CD4-positive, alpha-beta T cell treated with Interleukin-6 for 4 hours (primary cell): ENCODE results near the gene FPGS.
"Not testable (repeated sequence)": the region's sequence is repeated elsewhere in the genome, so short reads cannot be mapped to it uniquely, and the experiment has no call there.

Experiments
- DNase-seq: peaks from one replicate; pipeline ENCODE4 v3.0.0-alpha.2; 2020; ENCODE audit warnings: mixed read lengths

FPGS gene, protein sequence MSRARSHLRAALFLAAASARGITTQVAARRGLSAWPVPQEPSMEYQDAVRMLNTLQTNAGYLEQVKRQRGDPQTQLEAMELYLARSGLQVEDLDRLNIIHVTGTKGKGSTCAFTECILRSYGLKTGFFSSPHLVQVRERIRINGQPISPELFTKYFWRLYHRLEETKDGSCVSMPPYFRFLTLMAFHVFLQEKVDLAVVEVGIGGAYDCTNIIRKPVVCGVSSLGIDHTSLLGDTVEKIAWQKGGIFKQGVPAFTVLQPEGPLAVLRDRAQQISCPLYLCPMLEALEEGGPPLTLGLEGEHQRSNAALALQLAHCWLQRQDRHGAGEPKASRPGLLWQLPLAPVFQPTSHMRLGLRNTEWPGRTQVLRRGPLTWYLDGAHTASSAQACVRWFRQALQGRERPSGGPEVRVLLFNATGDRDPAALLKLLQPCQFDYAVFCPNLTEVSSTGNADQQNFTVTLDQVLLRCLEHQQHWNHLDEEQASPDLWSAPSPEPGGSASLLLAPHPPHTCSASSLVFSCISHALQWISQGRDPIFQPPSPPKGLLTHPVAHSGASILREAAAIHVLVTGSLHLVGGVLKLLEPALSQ

DNA sequence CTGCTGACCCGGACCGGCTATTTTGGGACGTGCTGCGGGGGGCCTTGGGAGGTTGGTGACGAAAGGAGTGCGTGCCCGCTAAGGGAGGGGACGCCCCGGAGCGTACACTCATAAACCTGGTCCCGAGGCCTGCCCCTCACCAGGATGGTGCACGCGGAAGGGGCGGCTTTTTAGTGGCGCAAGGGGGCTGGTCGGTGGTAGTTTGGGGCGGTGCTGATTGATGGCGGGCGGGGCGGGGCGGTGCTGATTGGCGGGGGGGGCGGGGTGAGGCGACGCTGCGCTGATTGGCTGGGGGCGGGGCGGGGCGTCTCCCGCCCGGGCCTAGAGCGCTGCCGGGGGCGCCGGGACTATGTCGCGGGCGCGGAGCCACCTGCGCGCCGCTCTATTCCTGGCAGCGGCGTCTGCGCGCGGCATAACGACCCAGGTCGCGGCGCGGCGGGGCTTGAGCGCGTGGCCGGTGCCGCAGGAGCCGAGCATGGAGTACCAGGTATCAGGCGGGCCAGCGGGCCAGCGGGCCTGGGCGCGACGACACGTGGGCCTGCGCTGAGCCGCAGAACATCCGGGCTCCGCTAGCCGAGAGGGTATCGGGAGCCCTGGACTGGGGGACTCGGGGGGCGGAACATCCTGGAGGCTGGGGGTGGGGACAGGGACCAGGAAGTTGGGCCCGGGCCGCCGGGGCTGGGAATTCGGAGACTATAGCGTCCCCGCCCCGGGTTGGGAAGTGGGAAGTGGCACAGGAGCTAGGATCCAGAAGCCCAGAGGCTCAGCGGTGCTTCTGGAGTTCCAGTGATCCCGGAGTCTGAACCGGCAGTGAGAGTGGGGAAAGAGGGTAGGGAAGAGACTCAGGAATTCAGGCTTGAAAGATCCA, at the start of gene FPGS:
Gene FPGS, plus strand, starts transcription at position 307 of the 868 bp plus-strand sequence. Its CDS starts 43 bp downstream, at position 350.
- peak; percentile 89 for DNase-seq

DNA sequence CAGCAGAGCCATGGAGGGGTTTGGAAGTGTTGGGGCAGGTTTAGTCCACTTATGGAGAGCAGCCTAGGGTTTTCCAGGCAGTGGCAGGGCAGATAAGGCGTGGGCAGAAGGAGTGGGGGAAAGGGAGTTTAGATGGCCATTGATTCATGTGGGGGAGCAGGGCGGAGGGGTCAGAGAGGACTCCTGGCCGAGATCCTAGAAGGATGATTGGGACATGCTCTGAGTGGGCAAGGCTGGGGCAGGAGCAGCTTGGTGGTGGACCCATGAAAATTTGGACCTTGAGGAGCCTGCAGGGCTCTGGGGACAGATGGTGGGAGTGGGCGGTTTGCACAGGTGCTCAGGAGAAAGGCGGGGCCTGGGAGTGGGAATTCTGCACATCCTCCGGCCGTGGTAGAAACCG, 49.5 kb upstream of the FPGS start:
- no peak for DNase-seq

DNA sequence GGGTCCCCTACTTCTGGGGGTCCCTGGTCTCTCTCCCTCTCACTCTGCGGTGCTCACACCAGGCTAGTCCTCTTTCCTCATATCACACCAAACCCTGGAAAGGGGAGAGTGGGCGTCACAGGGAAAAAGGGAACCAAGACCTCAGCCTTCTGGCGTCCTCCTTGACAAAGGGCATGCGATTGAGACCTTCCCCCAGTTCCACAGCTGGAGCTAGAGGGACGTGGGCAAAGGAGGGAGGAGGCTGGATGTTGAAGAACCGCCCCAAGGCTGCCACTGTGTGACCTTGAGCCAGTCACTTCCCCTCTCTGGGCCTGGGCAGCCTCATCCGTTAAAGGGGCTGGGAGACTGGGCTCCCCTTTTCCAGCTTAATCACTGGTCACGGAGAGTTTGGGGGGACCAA, 49.1 kb upstream of the FPGS start:
- no peak for DNase-seq

DNA sequence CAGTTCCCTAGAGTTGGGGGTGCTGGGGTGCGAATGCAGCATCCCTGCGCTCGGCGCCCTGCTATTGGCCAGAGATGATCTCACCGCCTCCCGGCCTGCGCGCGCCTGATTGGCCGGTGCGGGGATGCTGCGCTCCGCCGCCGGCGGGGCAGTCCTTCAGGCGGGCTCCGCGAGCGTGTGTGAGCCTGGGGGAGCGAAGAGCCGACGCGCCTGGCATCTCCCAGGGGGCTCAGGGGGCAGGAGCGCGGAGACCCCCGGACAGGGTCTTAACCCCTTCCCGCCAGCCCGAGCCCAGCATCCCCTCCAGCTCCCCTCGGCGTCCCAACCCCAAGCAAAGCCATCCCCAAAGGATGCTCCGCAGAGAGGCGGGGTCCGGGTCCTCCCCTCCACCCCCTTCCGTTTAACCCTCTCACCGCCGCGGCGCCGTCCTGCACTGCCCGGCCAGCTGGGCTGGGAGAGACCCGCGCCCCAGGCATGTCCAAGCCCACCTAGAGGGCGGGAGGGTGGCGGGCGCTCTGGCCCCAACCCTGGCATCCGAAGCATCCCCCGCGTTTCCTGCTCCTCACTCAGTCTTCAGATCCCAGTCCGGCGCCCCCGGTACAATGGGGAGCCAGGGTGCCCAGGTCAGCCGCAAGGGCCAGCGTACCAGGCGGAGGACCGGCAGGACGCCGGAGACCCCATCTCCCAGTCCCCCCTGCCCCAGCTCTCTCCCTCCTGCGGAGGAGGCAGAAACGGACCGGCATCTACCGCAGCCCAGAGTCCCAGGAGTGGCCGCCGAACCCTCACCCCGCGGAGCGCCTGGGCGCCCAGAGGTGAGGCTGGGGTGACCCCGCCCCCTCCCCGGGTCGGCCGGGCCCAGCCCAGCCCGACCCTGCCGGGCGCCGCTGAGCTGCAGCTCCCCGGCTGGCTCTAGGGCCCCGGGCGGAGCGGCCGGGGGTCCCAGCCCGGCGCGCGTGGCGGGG, 48.3 kb upstream of the FPGS start:
- no peak for DNase-seq

DNA sequence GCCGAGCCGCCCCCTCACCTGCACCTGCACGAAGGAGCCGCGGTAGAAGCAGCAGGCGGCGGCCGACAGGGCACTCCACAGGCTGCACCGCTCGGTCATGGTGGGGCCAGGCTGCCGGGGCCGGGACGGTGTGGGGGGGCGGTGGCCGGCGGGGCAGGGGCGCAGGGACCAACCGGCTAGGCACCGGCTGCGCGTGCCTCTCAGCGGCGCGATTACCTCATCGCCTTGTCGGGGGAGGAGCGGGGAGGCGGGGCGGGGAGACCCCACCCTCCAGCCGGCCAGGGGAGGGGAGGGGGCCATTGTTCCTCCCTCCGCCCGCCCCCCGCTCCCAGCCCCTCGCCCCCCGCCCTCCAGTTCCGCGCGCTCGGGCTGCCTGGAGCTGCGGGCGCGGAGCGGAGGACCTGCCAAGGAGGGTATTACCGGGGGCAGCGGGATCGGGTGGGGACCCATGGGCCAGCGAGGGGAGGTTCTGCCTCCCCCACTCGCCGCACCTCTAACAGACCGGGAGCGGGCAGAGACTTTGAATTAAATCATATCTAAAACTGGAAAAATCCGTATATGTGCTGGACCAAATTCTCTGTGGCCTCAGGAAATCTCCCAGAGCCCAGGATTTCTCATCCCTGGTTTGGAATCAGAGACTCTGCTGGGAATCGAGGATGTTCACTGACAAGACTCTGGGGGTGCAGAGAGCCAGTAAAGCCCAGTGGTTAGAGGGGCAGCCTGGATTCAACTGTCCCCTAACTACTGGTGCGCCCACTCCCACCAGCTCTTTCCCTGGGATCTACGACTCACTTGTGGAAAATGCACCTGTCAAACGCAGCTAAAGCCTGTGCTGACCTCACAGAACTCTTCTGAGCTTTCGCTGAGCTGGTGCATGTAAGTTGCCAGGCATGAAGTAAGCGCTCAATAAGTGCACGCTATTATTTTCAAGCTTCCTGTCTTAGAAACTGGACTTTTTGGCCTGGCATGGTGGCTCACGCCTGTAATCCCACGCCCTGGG, 47.3 kb upstream of the FPGS start:
- no peak for DNase-seq

DNA sequence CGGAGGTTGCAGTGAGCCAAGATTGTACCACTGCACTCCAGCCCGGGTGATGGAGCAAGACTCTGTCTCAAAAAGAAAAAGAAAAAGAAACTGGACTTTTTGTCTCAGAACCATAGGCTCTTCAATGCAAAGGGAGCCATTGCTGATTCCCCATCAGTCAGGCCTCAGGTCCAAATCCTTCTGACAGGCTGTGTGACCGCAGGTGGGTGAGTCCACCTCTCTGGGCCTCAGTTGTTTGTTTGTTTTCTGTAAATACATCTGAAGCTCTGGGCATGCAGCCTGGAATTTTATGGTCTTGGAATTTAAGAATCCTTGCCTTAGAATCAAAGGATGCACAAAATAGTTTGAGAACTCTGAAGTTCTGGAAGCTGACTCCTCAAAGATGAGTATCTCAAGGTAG, 46.4 kb upstream of the FPGS start:
- no peak for DNase-seq

DNA sequence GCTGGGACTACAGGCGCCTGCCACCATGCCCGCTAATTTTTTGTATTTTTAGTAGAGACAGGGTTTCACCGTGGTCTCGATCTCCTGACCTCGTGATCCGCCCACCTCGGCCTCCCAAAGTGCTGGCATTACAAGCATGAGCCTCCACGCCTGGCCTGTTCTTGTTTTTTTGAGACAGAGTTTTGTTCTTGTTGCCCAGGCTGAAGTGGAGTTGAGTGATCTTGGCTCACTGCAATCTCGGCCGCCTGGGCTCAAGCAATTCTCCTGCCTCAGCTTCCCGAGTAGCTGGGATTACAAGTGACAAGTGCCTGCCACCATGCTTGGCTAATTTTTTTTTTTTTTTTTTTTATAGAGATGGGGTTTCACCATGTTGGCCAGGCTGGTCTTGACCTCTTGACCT, 45.9 kb upstream of the FPGS start:
- not testable (repeated sequence) for DNase-seq

DNA sequence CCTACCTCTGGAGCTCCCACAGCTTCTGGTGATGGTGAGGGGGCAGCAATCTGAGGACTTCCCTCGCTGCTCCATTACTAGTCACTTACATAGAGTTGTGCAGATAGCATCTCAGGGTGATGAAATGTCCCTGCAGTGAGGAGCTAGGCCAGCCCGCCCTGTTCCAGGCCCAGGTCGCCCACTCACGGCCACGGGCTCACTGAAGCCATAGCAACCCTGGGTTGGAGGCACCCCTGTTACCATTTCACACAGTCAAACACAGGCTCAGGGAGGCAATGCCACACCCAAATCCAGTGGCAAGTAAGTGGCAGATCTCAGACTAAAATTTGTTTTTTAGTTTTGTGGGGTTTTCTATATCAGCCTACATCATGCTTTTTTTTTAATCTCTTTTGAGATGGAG, 43.8 kb upstream of the FPGS start:
- no peak for DNase-seq

DNA sequence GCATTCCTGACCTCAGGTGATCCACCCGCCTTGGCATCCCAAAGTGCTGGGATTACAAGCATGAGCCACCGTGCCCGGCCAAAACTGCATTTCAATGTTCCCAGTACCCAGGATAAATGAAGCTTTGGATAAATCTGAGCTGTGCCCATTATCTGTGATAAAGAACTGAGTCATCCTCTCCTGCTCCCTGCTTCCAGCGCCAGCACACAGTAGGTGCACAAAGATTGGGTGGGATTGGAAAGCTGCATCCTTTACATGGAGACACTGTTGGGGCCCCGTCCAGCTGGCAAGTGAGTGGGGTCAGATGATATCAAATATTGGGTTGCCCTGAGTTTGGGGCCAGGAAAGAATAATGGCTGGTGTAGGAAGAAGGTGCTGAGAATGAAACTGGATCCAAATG, 41.6 kb upstream of the FPGS start:
- DNase-seq = no peak

DNA sequence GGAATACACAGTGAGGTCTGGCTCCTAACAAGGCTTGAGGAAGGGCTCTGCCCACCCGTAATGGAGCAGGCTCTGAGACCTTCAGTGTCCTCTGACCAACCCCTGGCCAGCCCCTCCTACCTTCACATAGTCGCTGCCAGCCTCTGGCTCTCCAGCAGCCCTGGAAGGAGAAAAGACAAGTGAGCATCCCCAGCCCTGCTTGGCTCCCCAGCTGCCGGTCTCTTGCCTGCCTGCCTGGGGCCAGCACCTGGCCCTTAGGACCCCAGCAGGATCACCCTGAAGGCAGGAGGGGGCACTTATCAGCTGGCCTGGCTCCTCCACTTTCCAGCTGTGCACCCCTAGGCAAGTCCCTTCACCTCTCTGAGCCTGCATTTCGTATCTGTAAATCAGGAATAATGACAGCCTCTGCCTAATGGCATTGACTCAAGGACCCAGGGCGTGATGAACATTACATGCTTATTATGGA, 41.2 kb upstream of the FPGS start:
- DNase-seq = no peak

DNA sequence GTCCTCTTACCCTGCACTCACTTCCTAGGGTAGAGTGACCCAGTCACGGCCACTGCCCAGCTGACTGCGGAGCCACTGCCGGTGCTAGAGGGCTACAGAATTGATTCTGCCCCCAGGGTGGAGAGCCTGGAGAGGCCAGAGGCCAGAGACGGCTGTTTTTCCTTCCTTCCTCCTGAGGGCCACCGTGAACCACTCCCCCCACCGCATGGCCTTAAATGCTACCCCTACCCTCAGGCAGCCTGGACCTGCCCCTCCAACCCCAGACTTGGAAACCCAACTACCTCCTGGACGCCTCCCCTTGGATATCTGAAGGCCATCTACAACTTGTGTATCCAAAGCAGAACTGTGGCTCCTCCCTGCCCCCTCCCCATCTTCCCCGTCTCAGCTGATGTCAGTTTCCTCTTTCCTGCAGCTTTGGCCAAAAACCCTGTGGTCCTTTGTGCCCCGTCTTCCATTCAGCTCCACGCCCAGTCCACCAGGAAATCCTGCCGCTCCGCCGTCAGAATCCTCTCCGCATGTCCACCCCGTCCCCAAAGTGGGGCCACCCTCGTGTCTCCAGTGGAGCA, 40.5 kb upstream of the FPGS start:
- DNase-seq = no peak

DNA sequence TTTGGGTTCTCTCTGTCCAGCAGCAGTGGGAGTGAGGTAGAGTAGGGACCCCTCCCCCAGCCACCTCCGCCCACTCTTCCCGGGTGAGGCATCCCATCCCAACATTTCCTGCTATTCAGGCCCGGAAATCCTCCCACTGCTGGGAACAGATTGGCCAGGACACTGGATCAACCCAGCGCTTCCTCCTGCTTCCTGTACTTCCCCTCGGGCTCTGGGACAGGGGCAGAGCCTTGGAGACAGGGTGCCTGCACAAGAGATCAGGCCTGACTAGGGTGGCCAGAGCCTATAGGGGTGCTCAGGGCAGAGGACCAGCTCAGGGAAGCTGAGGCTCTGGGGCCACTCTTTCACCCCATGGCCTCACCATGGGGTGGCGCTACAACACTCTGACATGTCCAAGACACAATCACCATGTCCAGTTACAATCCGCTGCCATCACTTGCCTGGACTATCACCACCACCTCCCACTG, 38.7 kb upstream of the FPGS start:
- peak; percentile 61 for DNase-seq

DNA sequence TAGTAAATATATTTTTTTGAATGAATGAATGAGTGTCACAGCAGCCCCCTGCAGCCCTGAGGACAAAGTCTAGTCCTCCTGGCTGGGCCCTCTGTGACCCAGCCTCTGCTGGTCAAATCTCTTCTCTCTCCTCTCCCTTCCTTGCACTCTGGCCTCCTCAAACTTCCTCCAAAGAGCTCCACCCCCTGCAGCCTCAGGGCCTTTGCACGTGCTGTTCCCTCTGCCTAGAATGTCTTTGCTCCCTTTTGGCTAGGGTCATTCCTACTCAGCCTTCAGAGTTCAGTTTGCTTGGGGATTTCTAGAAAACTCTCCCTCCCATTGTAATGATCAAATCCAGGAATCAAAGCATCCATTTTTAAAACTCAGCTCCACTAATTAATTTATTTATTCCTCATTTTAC, 37.3 kb upstream of the FPGS start:
- no peak for DNase-seq

DNA sequence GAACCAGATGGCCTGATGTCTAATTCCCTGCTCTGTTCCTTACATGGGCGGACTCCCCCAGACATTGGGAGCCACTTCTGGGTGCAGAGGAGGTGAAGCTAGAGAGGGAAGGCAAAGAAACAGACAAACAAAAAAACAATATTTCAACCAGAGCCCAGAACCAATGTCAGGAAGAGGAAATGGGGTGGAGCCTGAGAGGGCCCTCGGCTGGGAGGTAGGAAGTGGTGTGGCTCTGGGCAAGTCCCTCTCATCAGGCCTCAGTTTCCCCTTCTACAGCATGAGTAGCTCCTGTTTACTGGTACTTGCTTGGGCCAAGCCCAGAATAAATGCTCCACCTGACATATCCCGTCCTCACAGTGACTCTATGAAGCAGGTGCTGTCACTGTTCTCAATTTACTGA, 35.3 kb upstream of the FPGS start:
- peak; percentile 52 for DNase-seq

DNA sequence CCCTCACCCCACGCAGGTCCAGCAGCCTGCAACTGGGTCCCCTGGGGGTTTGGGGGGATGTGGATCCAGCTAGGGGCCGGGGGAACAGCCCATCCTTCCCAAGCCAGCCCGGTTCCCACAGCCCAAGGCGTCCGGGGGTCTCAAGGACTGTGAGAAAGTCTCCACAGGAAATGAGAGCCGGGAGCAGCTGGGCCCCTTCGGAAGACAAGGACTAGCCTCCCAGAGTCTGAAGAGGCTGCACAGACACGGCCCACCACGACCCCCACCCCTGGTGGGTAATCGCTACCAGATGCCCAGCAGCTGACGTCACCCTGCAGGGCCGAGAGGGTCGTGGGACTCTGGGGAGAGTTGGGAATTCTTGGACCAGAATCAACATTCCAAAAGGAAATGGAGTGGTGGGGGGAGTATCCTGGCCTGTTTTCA, 34.8 kb upstream of the FPGS start:
- no peak for DNase-seq

DNA sequence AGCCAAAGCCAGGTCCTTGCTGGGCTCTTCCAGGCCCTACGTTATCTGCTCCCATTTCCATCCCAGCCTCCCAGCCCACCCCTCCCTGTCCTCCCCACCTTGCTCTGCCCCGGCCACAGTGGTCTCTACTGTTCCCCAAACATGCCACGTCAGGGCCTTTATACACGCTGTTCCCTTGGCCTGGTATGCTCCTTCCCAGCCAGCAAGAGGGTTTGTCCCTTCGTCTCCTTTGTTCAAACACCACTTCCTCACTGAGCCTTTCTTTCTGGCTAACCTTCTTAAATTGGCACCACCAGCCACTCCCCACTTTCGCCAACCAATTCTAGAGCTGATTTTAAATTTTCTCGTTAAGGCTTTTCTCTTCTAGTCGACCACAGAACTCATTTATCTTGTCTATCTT, 34.0 kb upstream of the FPGS start:
- DNase-seq = no peak

DNA sequence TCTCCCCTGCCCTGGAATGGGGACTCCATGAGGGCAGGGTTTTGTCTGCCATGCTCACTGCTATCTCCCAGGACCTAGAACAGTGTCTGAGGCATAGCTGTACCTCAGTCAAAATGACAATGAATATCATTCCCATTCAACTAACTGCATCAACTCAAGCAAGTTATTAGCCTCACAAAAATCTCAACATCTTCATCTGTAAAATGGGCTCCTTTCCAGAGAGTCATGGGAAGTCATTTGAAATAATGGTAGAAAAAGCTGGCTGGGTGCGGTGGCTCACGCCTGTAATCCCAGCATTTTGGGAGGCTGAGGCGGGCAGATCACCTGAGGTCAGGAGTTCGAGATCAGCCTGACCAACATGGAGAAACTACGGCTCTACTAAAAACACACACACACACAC, 33.6 kb upstream of the FPGS start:
- no peak for DNase-seq

DNA sequence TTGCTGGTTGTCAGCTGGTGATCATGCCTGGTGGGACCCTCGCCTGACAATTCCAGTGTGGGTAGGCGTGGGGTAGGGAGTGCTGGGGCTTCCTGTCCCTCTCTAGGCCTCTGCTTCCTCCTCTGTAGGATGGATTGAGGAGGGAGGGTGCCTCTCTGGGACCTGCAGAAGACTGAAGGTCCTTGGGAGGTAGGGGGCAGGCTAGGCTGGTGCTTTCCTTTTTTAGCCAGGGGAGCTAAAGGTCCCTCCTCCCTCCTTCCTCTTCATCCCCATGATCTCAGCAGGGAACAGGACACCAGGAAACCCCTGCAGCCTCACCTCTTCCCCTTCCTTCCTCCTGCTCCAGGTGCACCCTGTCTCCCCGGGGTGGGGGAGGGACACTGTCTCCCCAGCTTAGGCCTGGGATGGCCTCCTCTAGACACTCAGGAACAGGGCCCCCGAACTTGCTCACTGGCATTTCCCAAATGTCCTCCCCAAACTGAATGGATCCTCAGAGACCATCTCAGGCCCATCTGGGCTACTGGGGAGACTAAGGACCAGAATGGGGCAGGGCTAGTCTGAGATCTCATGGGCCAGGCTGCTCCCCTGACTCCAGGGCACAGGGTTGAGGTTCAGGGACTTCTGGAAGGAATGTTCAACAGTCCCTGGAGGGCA, 32.6 kb upstream of the FPGS start:
- DNase-seq = no peak

DNA sequence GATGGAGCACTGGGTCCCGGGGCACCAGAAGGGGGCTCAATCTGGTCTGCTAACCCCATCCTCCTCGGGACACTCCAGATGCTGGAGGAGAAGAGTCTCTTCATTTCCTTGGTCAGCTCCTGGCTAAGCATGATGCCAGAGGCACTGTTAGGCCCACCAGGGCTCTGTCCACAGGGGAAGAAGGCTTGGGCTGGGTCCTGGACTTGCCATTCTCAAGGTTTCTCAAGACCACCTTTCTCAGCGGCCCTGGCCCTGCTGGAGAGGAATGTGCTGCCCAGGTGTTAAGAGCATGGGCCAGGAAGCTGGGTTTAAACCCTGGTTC, 32.1 kb upstream of the FPGS start:
- DNase-seq = no peak

DNA sequence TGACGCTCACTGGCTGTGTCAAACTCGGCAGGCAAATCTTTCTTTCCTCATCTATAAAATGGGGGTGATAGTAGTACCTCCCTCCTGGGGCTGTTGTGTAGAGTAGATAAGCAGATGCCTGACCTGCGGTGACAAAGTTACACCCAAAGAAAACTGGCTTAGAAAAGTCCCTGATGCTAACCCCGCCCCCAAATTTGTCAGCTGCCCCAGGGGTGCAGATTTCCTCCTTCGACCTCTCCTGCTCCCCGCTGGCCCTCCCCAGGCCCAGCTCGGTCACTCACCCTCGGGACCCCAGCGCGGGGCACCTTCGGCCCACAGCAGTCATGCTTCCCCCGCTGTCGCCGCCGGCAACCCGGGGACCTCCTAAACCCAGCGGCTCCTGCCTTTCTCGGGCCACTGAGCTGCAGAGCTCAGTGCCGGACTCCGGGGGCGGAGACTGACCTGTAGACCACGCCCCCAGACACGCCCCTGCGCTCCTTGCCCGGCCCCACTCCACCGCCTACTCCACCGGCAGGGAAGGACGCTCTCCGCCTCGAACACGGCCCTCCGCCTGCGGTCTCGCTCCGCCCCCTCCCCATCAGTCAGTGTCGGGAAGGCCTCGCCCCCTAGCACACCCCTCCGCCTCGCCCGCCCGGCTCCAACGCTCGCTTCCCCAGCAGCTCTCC, 31.6 kb upstream of the FPGS start:
- DNase-seq = peak; percentile 99
